ENCODE results near the gene GATA6.

DNA sequence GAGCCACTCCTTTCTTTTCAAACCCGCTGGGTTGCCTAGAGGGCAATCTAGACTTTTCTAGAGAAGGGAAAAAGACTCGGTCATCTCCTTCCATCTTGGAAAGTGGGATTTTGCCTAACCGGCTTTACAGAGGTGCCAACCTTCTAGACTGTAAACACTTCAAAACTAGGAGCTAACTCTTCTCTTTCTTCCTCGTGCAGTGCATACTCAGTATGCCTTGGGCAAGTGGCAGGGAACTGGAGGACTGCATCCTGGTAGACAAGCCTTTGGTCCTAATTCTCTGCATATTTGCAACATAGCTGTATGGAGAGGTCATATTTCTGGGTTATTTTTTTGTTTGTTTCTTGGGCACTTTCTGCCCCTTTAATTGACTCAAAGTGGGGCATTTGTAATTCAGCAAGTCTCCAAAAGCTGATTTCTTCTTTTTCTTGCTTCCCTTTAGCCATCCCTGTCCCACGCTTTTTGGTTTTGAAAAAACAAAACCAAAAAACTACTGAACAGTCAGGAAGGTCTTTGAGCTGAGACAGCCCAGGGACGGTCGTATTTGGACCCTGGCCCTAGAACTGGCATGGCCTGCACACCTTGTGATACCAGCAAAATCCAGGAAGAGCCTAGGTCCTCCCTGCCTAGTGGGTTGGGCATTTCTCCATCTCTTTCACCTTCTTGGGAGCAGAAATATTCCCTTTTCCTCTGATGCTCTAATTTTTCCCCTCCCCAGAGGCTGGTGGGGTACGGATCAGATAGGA lies 5.8 kb upstream of the GATA6 start:
- TF ChIP-seq, protein P1, sequence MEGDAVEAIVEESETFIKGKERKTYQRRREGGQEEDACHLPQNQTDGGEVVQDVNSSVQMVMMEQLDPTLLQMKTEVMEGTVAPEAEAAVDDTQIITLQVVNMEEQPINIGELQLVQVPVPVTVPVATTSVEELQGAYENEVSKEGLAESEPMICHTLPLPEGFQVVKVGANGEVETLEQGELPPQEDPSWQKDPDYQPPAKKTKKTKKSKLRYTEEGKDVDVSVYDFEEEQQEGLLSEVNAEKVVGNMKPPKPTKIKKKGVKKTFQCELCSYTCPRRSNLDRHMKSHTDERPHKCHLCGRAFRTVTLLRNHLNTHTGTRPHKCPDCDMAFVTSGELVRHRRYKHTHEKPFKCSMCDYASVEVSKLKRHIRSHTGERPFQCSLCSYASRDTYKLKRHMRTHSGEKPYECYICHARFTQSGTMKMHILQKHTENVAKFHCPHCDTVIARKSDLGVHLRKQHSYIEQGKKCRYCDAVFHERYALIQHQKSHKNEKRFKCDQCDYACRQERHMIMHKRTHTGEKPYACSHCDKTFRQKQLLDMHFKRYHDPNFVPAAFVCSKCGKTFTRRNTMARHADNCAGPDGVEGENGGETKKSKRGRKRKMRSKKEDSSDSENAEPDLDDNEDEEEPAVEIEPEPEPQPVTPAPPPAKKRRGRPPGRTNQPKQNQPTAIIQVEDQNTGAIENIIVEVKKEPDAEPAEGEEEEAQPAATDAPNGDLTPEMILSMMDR (IDR thresholded peaks at IDR 0.05; ENCODE audit: low read depth, low read length) = no peak
- TF ChIP-seq POLR2A (IDR thresholded peaks at IDR 0.05; ENCODE audit: extremely low read depth, insufficient read length) (no peak), MYC (IDR thresholded peaks at IDR 0.05; ENCODE audit: low read depth, low read length) (no peak)
- TF ChIP-seq, protein P2, sequence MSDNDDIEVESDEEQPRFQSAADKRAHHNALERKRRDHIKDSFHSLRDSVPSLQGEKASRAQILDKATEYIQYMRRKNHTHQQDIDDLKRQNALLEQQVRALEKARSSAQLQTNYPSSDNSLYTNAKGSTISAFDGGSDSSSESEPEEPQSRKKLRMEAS (IDR thresholded peaks at IDR 0.05; ENCODE audit: low read depth, low read length) = no peak
